Neural progenitor cell (in vitro differentiated cells): ENCODE results near the gene SLC43A3. TPM values are rescaled to one million over a fixed set of nuclear protein-coding genes. Genes with fewer than 3 reads are reported as not detected.

ENCODE experiments used
- DNase-seq: peaks from one replicate; pipeline ENCODE4 v3.0.0-alpha.2; 2016; ENCODE audit warnings: low spot score
- H2AFZ ChIP-seq: fragments of 200-600 bp; sonication (generic); replicated peaks from 2 replicates; pipeline ENCODE4 v1.6.1; 2016; ENCODE audit warnings: antibody characterized with exemption
- H3F3A ChIP-seq: fragments of 200-600 bp; sonication (generic); 2 replicates; pipeline ENCODE4 v1.6.1; 2016; ENCODE audit warnings: antibody characterized with exemption, low read depth
- H3K27ac ChIP-seq: fragments of 200-600 bp; sonication (generic); 2 replicates; pipeline ENCODE4 v1.5.1; 2016; ENCODE audit warnings: mild to moderate bottlenecking
- H3K27me3 ChIP-seq: fragments of 200-600 bp; sonication (generic); 2 replicates; pipeline ENCODE4 v1.6.1; 2016; ENCODE audit warnings: mild to moderate bottlenecking, moderate library complexity
- H3K36me3 ChIP-seq: fragments of 200-600 bp; sonication (generic); 2 replicates; pipeline ENCODE4 v1.5.1; 2016
- H3K4me1 ChIP-seq: fragments of 200-600 bp; sonication (generic); 2 replicates; pipeline ENCODE4 v1.6.1; 2016; ENCODE audit warnings: mixed run types
- H3K4me2 ChIP-seq: fragments of 200-600 bp; sonication (generic); 2 replicates; pipeline ENCODE4 v1.6.1; 2016
- H3K4me3 ChIP-seq: fragments of 200-600 bp; sonication (generic); 2 replicates; pipeline ENCODE4 v1.5.1; 2016
- H3K79me2 ChIP-seq: fragments of 200-600 bp; sonication (generic); 2 replicates; pipeline ENCODE4 v1.6.1; 2016; ENCODE audit warnings: low read depth
- H3K9ac ChIP-seq: fragments of 200-600 bp; sonication (generic); 2 replicates; pipeline ENCODE4 v1.6.1; 2016
- H3K9me3 ChIP-seq: fragments of 200-600 bp; sonication (generic); 2 replicates; pipeline ENCODE4 v1.5.1; 2016; ENCODE audit warnings: low read depth
- H4K20me1 ChIP-seq: fragments of 200-600 bp; sonication (generic); 2 replicates; pipeline ENCODE4 v1.6.1; 2016; ENCODE audit warnings: low read depth
- H3K27ac Mint-ChIP-seq: 3 replicates; pipeline ENCODE4 v1.8.0; 2021; ENCODE audit warnings: mixed read lengths
- H3K27me3 Mint-ChIP-seq: 2 replicates; pipeline ENCODE4 v1.8.0; 2022; ENCODE audit warnings: low read depth, mild to moderate bottlenecking, inconsistent platforms, moderate library complexity, mixed read lengths; ENCODE audit not compliant: insufficient read depth
- H3K36me3 Mint-ChIP-seq: 3 replicates; pipeline ENCODE4 v1.8.0; 2021; ENCODE audit warnings: mixed read lengths
- H3K4me1 Mint-ChIP-seq: 3 replicates; pipeline ENCODE4 v1.8.0; 2021; ENCODE audit warnings: mixed read lengths
- H3K4me3 Mint-ChIP-seq: 3 replicates; pipeline ENCODE4 v1.8.0; 2021; ENCODE audit warnings: mild to moderate bottlenecking, moderate library complexity, mixed read lengths
- H3K9me3 Mint-ChIP-seq: 3 replicates; pipeline ENCODE4 v1.8.0; 2020; ENCODE audit warnings: mixed read lengths
- CTCF ChIP-seq: fragments of 200-600 bp; sonication (generic); IDR thresholded peaks from 2 replicates; pipeline ENCODE4 v1.5.1; 2017; ENCODE audit warnings: antibody characterized with exemption, mild to moderate bottlenecking
- EZH2 ChIP-seq: fragments of 200-600 bp; sonication (generic); IDR thresholded peaks from 2 replicates; pipeline ENCODE4 v1.6.1; 2017; ENCODE audit warnings: antibody characterized with exemption, mild to moderate bottlenecking, moderate library complexity
- EZH2phosphoT487 ChIP-seq: fragments of 200-600 bp; sonication (generic); IDR thresholded peaks from 2 replicates; pipeline ENCODE4 v1.6.1; 2017; ENCODE audit warnings: antibody characterized with exemption
- total RNA-seq: library from RNA; depleted of rRNA; stranded (reverse); fragments of >200 nt; gene quantifications from 2 replicates; pipeline ENCODE4 v1.2.3, GENCODE V29; 2015; ENCODE audit warnings: low replicate concordance

SLC43A3 gene
- total RNA-seq, 1 donor from 2014 or later = 5.6 TPM

- Histone ChIP-seq H3K27ac (no peak overlapping the region), H3F3A (no peaks in the 10 kb centered on the region), H2AFZ (no peak overlapping the region), H3K4me3 (no peak overlapping the region), H3K9ac (no peak overlapping the region), H3K27me3 (peaks cover 25% of the 10 kb centered on the region), H4K20me1 (no peaks in the 10 kb centered on the region), H3K4me2 (no peak overlapping the region), H3K36me3 (no peaks in the 10 kb centered on the region), H3K9me3 (no peaks in the 10 kb centered on the region), H3K79me2 (no peaks in the 10 kb centered on the region), H3K4me1 (no peaks in the 10 kb centered on the region)
- no peak for DNase-seq
- no peaks in the 10 kb centered on the region for H3K36me3 Mint-ChIP-seq
- H3K4me3 Mint-ChIP-seq = no peak overlapping the region
- H3K9me3 Mint-ChIP-seq = no peaks in the 10 kb centered on the region
- H3K27me3 Mint-ChIP-seq = no peaks in the 10 kb centered on the region
- TF ChIP-seq EZH2 (no peak), CTCF (no peak), EZH2phosphoT487 (no peak)
- no peaks in the 10 kb centered on the region for H3K4me1 Mint-ChIP-seq
- no peak overlapping the region for H3K27ac Mint-ChIP-seq
Observed at GRCh38 chr11:57394203-57394965, 32.5 kb downstream of the SLC43A3 start.

GRCh38 chr11:57392763-57393105 is 34.2 kb downstream of the SLC43A3 start:
- Mint-ChIP-seq H3K27me3 (peaks cover 2% of the 10 kb centered on the region), H3K9me3 (no peaks in the 10 kb centered on the region), H3K27ac (no peak overlapping the region), H3K4me1 (no peaks in the 10 kb centered on the region), H3K36me3 (no peaks in the 10 kb centered on the region), H3K4me3 (no peak overlapping the region)
- Histone ChIP-seq H4K20me1 (no peaks in the 10 kb centered on the region), H3K9me3 (no peaks in the 10 kb centered on the region), H3K36me3 (no peaks in the 10 kb centered on the region), H3K9ac (no peak overlapping the region), H3K27ac (no peak overlapping the region), H3K4me2 (no peak overlapping the region), H3K4me3 (no peak overlapping the region), H2AFZ (no peak overlapping the region), H3K79me2 (no peaks in the 10 kb centered on the region), H3K4me1 (no peaks in the 10 kb centered on the region), H3K27me3 (peaks cover 29% of the 10 kb centered on the region), H3F3A (no peaks in the 10 kb centered on the region)
- TF ChIP-seq EZH2 (no peak), CTCF (no peak)
- DNase-seq = no peak

- no peaks in the 10 kb centered on the region for H4K20me1 ChIP-seq
- no peaks in the 10 kb centered on the region for H3K36me3 ChIP-seq
- no peak overlapping the region for H3K27ac Mint-ChIP-seq
- no peaks in the 10 kb centered on the region for H3K79me2 ChIP-seq
- no peak overlapping the region for H2AFZ ChIP-seq
- H3K4me1 ChIP-seq = no peaks in the 10 kb centered on the region
- peaks cover 2% of the 10 kb centered on the region for H3K27me3 Mint-ChIP-seq
- peaks cover 29% of the 10 kb centered on the region for H3K27me3 ChIP-seq
- H3K9me3 Mint-ChIP-seq = no peaks in the 10 kb centered on the region
- H3K9ac ChIP-seq = no peak overlapping the region
- peaks cover under 1% of the 10 kb centered on the region for H3K4me1 Mint-ChIP-seq
- H3K4me3 Mint-ChIP-seq = no peak overlapping the region
- no peak overlapping the region for H3K4me2 ChIP-seq
- H3K9me3 ChIP-seq = no peaks in the 10 kb centered on the region
- DNase-seq = no peak
- no peaks in the 10 kb centered on the region for H3K36me3 Mint-ChIP-seq
- no peak overlapping the region for H3K4me3 ChIP-seq
- TF ChIP-seq CTCF = no peak
- TF ChIP-seq EZH2 = no peak
- H3F3A ChIP-seq = no peaks in the 10 kb centered on the region
- no peak overlapping the region for H3K27ac ChIP-seq
Observed at GRCh38 chr11:57392066-57392762, 34.7 kb downstream of the SLC43A3 start.
